Astrocyte (in vitro differentiated cells and primary cell): ENCODE measurements around the gene RGS14. TPM values are rescaled to one million over a fixed set of nuclear protein-coding genes. Genes with fewer than 3 reads are reported as not detected.

Experiments used
- DNase-seq: peaks from one replicate; pipeline ENCODE4 v3.0.0-alpha.2; 2010; ENCODE audit warnings: low read depth
- FAIRE-seq: peaks from 2 replicates; lab custom pipeline; 2011; peaks lifted over from hg19 to GRCh38; lab: Jason Lieb, UNC
- H2AFZ ChIP-seq: 2 replicates; pipeline ENCODE4 v1.6.0; 2012; ENCODE audit warnings: low read depth, low read length, inconsistent platforms
- H3K27ac ChIP-seq: 2 replicates; pipeline ENCODE4 v1.5.1; 2011; ENCODE audit warnings: low read depth, low read length, inconsistent platforms
- H3K27me3 ChIP-seq: 2 replicates; pipeline ENCODE4 v1.6.0; 2011; ENCODE audit warnings: low read length, inconsistent platforms; ENCODE audit not compliant: insufficient read depth
- H3K36me3 ChIP-seq: 2 replicates; pipeline ENCODE4 v1.5.1; 2011; ENCODE audit warnings: low read length, inconsistent platforms; ENCODE audit not compliant: insufficient read depth
- H3K4me1 ChIP-seq: 2 replicates; pipeline ENCODE4 v1.5.1; 2011; ENCODE audit warnings: low read length, inconsistent platforms; ENCODE audit not compliant: insufficient read depth
- H3K4me2 ChIP-seq: 2 replicates; pipeline ENCODE4 v1.6.0; 2012; ENCODE audit warnings: low read length, inconsistent platforms
- H3K4me3 ChIP-seq: 2 replicates; pipeline ENCODE4 v1.5.1; 2011; ENCODE audit warnings: low read depth, mild to moderate bottlenecking, low read length, inconsistent platforms; ENCODE audit not compliant: insufficient read depth
- H3K79me2 ChIP-seq: 2 replicates; pipeline ENCODE4 v1.6.0; 2012; ENCODE audit warnings: mild to moderate bottlenecking, low read length, inconsistent platforms; ENCODE audit not compliant: insufficient read depth
- H3K9ac ChIP-seq: 2 replicates; pipeline ENCODE4 v1.6.0; 2012; ENCODE audit warnings: mild to moderate bottlenecking, low read length, inconsistent platforms
- H3K9me3 ChIP-seq: 2 replicates; pipeline ENCODE4 v1.5.1; 2012; ENCODE audit warnings: low read depth, mild to moderate bottlenecking, low read length, inconsistent platforms; ENCODE audit not compliant: insufficient read depth
- H4K20me1 ChIP-seq: 2 replicates; pipeline ENCODE4 v1.6.0; 2012; ENCODE audit warnings: low read length, inconsistent platforms; ENCODE audit not compliant: insufficient read depth
- H3K27ac Mint-ChIP-seq: one replicate; pipeline ENCODE4 v1.8.0; 2021; ENCODE audit warnings: mild to moderate bottlenecking, mixed read lengths; ENCODE audit not compliant: unreplicated experiment
- H3K27me3 Mint-ChIP-seq: one replicate; pipeline ENCODE4 v1.8.0; 2021; ENCODE audit warnings: low read depth, mixed read lengths; ENCODE audit not compliant: unreplicated experiment
- H3K36me3 Mint-ChIP-seq: one replicate; pipeline ENCODE4 v1.8.0; 2021; ENCODE audit warnings: low read depth, mixed read lengths; ENCODE audit not compliant: unreplicated experiment
- H3K4me1 Mint-ChIP-seq: one replicate; pipeline ENCODE4 v1.8.0; 2021; ENCODE audit warnings: low read depth, mixed read lengths; ENCODE audit not compliant: unreplicated experiment
- H3K4me3 Mint-ChIP-seq: one replicate; pipeline ENCODE4 v1.8.0; 2021; ENCODE audit warnings: mild to moderate bottlenecking, moderate library complexity, mixed read lengths; ENCODE audit not compliant: unreplicated experiment
- H3K9me3 Mint-ChIP-seq: one replicate; pipeline ENCODE4 v1.8.0; 2021; ENCODE audit warnings: mild to moderate bottlenecking, mixed read lengths; ENCODE audit not compliant: unreplicated experiment
- EZH2 ChIP-seq: IDR thresholded peaks from 2 replicates; pipeline ENCODE4 v1.6.1; 2012; ENCODE audit warnings: mild to moderate bottlenecking, low read length, inconsistent platforms; ENCODE audit not compliant: insufficient read depth
- total RNA-seq: library from RNA; stranded (reverse); gene quantifications from 2 replicates; pipeline ENCODE4 v1.2.1, GENCODE V29; 2021
- TF ChIP-seq, protein P1 (sequence below): IDR thresholded peaks from 2 replicates; pipeline ENCODE4 v1.5.1; 2011; ENCODE audit warnings: low read depth, mild to moderate bottlenecking, inconsistent platforms, low read length, moderate library complexity; ENCODE audit not compliant: insufficient read depth

RGS14 gene
- total RNA-seq, 1 donor from 2014 or later = 7.8 TPM

DNA sequence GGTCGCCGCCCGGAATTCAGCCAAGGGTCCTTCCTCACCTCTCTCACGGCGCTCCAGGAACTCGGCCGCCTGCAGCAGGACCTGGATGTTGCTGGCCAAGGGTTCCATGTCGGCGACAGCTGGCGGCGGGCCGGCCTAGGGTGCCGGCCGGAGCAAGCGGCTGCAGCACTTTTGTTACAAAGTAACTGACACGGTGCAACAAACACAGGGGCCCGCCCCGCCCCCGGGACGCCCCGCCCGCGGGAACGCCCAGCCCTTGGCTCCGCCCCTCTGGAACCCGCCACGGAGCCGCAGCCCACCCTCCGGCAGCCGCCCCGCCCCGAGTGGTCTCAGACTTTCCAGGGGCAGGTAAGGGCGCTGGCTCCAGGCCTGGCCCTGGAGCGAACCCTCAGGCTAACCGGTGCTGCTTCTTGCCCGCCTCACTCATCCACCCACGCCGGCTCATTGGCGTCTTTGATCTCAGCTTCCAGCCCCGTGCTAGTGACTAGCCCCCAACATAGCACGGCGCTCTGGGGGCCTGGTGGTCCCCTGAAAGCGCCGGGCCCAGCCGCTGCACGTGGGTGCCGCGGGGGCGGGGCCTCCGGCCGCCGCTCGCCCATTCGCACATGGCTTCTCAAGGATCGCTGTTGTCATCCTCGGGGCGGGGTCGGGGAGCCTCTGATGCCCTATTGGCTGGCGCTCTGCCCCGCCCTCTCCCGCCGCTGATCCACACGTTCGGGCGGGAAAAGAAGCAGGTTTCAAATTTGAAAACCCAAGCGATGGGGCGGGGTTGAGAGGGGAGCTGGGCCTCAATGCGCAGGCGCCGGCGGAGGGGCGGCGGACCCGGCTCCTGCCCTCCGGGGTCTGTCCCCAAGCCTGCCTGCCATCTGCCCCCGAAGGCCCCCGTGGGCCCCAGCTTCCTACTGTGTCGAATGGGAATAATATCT lies 45.7 kb upstream of the RGS14 start, which contains the start of gene MXD3:
Gene MXD3, minus strand, starts transcription at position 176 of the 926 bp plus-strand sequence. Its CDS starts 68 bp downstream, at position 108.
- Histone ChIP-seq H2AFZ (peak within 1 kb of the TSS; percentile 64), H3K4me3 (peak within 1 kb of the TSS; percentile 70), H3K27me3 (no peaks in the 10 kb centered on the region), H4K20me1 (peaks cover 33% of the 10 kb centered on the region), H3K9me3 (no peaks in the 10 kb centered on the region), H3K79me2 (peaks cover 18% of the 10 kb centered on the region), H3K9ac (peak within 1 kb of the TSS; percentile 78), H3K27ac (peak within 1 kb of the TSS; percentile 81), H3K36me3 (peaks cover 1% of the 10 kb centered on the region), H3K4me2 (peak within 1 kb of the TSS; percentile 97), H3K4me1 (peaks cover 19% of the 10 kb centered on the region)
- peak; percentile 74 for DNase-seq
- Mint-ChIP-seq H3K4me1 (peaks cover 4% of the 10 kb centered on the region), H3K27me3 (no peaks in the 10 kb centered on the region), H3K4me3 (peak within 1 kb of the TSS; percentile 80), H3K9me3 (no peaks in the 10 kb centered on the region), H3K36me3 (peaks cover under 1% of the 10 kb centered on the region), H3K27ac (peak within 1 kb of the TSS; percentile 81)
- no peak for FAIRE-seq
- TF ChIP-seq EZH2 = no peak
- TF ChIP-seq, protein P1, sequence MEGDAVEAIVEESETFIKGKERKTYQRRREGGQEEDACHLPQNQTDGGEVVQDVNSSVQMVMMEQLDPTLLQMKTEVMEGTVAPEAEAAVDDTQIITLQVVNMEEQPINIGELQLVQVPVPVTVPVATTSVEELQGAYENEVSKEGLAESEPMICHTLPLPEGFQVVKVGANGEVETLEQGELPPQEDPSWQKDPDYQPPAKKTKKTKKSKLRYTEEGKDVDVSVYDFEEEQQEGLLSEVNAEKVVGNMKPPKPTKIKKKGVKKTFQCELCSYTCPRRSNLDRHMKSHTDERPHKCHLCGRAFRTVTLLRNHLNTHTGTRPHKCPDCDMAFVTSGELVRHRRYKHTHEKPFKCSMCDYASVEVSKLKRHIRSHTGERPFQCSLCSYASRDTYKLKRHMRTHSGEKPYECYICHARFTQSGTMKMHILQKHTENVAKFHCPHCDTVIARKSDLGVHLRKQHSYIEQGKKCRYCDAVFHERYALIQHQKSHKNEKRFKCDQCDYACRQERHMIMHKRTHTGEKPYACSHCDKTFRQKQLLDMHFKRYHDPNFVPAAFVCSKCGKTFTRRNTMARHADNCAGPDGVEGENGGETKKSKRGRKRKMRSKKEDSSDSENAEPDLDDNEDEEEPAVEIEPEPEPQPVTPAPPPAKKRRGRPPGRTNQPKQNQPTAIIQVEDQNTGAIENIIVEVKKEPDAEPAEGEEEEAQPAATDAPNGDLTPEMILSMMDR = no peak

DNA sequence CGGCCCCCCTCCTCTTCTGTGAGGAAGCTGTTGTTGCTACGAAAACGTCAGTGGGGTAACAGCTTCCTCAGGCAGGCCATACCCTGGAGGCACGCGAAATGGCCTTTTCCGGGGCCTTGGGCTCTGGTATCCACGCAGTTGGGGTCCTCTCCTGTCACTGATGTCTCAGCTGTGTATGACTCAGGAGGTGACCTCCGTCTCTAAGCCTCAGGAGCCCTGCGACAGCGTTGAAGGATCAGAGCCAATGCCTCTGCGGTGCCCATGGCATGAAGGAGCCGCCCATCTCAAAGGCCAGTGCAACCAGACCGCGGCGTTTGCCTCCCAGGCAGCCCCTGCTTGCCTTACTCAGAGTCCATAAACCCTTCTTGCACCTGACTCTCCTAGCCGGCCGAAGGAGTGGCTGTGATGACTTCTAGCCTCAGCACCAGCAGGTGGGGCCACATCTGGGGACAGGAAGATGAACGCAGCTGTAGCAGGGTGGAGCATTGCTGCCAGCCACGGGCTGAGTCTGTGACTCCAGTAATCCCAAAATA lies 45.0 kb upstream of the RGS14 start:
- Mint-ChIP-seq H3K4me3 (peak overlapping the region; percentile 20), H3K4me1 (peaks cover 4% of the 10 kb centered on the region), H3K27me3 (no peaks in the 10 kb centered on the region), H3K36me3 (peaks cover 3% of the 10 kb centered on the region), H3K27ac (no peak overlapping the region), H3K9me3 (no peaks in the 10 kb centered on the region)
- TF ChIP-seq, protein P1 = no peak
- no peak for TF ChIP-seq EZH2
- peak overlapping the region; percentile 70 for H3K4me3 ChIP-seq
- H3K27ac ChIP-seq = peak overlapping the region; percentile 62
- H3K27me3 ChIP-seq = no peaks in the 10 kb centered on the region
- H4K20me1 ChIP-seq = peaks cover 36% of the 10 kb centered on the region
- no peaks in the 10 kb centered on the region for H3K36me3 ChIP-seq
- DNase-seq = no peak
- no peak for FAIRE-seq
- H3K79me2 ChIP-seq = peaks cover 14% of the 10 kb centered on the region
- peak overlapping the region; percentile 59 for H2AFZ ChIP-seq
- no peaks in the 10 kb centered on the region for H3K9me3 ChIP-seq
- peaks cover 19% of the 10 kb centered on the region for H3K4me1 ChIP-seq
- H3K9ac ChIP-seq = peak overlapping the region; percentile 68
- H3K4me2 ChIP-seq = peak overlapping the region; percentile 97
